Tibial nerve (tissue), 4 donors: ENCODE data around the gene AIF1.
A peak's percentile ranks its signal among the peaks of the same experiment; 100 is the strongest.

Source experiments
- CTCF ChIP-seq, 5 experiments: fragments of 200-600 bp in 3 of 5; fragments of 450-650 bp in 2 of 5; sonication (generic) in 3 of 5; IDR thresholded peaks; one replicate each; pipeline ENCODE4 v1.5.1; 2016 to 2019; ENCODE audit warnings: antibody characterized with exemption in 5 of 5, mild to moderate bottlenecking in 3 of 5, moderate library complexity in 2 of 5
- EP300 ChIP-seq, 2 donors: sonication (generic); formaldehyde crosslinking; IDR thresholded peaks; one replicate each; pipeline ENCODE4 v1.6.1; 2017; ENCODE audit warnings: antibody characterized with exemption in 2 of 2, mild to moderate bottlenecking in 1 of 2
- POLR2A ChIP-seq, 2 donors: fragments of 450-650 bp; IDR thresholded peaks; one replicate each; pipeline ENCODE4 v1.6.1; 2017; ENCODE audit warnings: antibody characterized with exemption in 2 of 2, mild to moderate bottlenecking in 2 of 2, moderate library complexity in 2 of 2

GRCh38 chr6:31619805-31620585, 5.0 kb downstream of the AIF1 start:
- peak; percentile 93 to 97 for TF ChIP-seq POLR2A (IDR thresholded peaks at IDR 0.05)
- TF ChIP-seq CTCF (IDR thresholded peaks at IDR 0.05) = peak in 2 of 5 experiments; percentile 39 to 65
- peak; percentile 52 to 98 for TF ChIP-seq EP300 (IDR thresholded peaks at IDR 0.05)
